Progenitor cell of endocrine pancreas (in vitro differentiated cells): ENCODE data around the gene MAGEB16. TPM values are rescaled to one million over a fixed set of nuclear protein-coding genes. Genes with fewer than 3 reads are reported as not detected.

Experiments
- DNase-seq: peaks from one replicate; pipeline ENCODE4 v3.0.0; 2021; ENCODE audit warnings: low spot score; ENCODE audit not compliant: unreplicated experiment
- H3K27ac Mint-ChIP-seq: 2 replicates; pipeline ENCODE4 v1.8.0; 2021; ENCODE audit warnings: mild to moderate bottlenecking, moderate library complexity, mixed read lengths
- H3K27me3 Mint-ChIP-seq: 2 replicates; pipeline ENCODE4 v1.8.0; 2021; ENCODE audit warnings: mixed read lengths
- H3K36me3 Mint-ChIP-seq: 2 replicates; pipeline ENCODE4 v1.8.0; 2022; ENCODE audit warnings: mixed read lengths; ENCODE audit not compliant: insufficient read depth
- H3K4me1 Mint-ChIP-seq: 2 replicates; pipeline ENCODE4 v1.8.0; 2021; ENCODE audit warnings: low read depth, mixed read lengths
- H3K4me3 Mint-ChIP-seq: 2 replicates; pipeline ENCODE4 v1.8.0; 2021; ENCODE audit warnings: low read depth, mild to moderate bottlenecking, moderate library complexity, mixed read lengths
- H3K9me3 Mint-ChIP-seq: 2 replicates; pipeline ENCODE4 v1.8.0; 2021; ENCODE audit warnings: low read depth, mixed read lengths
- total RNA-seq: library from RNA; stranded (reverse); gene quantifications from 2 replicates; pipeline ENCODE4 v1.2.1, GENCODE V29; 2021
- TF ChIP-seq, protein P1 (sequence below): fragments of 200-600 bp; sonication (generic); IDR thresholded peaks from one replicate; pipeline ENCODE4 v1.5.0; 2021; ENCODE audit warnings: antibody characterized with exemption, mild to moderate bottlenecking; ENCODE audit not compliant: unreplicated experiment

The MAGEB16 gene
- total RNA-seq, 1 donor from 2014 or later = not detected

DNA sequence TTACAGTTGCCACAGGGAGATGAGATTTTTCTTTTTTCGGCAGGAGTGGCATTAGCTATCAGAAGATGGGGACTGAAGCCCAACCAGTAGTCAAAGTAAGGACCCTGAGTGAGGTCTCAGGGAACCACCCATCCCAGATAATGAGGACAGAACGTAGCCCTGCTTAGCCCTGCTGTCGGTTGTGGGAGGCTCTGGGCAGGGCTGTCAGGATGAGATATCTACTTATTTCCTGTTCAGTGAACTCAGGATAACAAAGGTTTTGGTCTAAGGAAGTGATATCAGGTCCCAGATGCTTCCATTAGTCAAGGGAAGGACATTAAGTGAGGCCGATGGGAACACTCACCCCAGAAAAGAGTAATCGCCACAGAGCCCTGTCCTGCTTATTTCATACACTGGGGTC is 2.3 kb downstream of the MAGEB16 start:
- no peak overlapping the region for H3K27ac Mint-ChIP-seq
- no peaks in the 10 kb centered on the region for H3K4me1 Mint-ChIP-seq
- TF ChIP-seq, protein P1, sequence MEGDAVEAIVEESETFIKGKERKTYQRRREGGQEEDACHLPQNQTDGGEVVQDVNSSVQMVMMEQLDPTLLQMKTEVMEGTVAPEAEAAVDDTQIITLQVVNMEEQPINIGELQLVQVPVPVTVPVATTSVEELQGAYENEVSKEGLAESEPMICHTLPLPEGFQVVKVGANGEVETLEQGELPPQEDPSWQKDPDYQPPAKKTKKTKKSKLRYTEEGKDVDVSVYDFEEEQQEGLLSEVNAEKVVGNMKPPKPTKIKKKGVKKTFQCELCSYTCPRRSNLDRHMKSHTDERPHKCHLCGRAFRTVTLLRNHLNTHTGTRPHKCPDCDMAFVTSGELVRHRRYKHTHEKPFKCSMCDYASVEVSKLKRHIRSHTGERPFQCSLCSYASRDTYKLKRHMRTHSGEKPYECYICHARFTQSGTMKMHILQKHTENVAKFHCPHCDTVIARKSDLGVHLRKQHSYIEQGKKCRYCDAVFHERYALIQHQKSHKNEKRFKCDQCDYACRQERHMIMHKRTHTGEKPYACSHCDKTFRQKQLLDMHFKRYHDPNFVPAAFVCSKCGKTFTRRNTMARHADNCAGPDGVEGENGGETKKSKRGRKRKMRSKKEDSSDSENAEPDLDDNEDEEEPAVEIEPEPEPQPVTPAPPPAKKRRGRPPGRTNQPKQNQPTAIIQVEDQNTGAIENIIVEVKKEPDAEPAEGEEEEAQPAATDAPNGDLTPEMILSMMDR = no peak
- H3K4me3 Mint-ChIP-seq = no peak overlapping the region
- H3K27me3 Mint-ChIP-seq = no peaks in the 10 kb centered on the region
- H3K36me3 Mint-ChIP-seq = peaks cover 1% of the 10 kb centered on the region
- H3K9me3 Mint-ChIP-seq = peaks cover 36% of the 10 kb centered on the region
- no peak for DNase-seq

GRCh38 chrX:35809781-35810180 is 11.6 kb downstream of the MAGEB16 start:
- peaks cover 35% of the 10 kb centered on the region for H3K9me3 Mint-ChIP-seq
- no peak overlapping the region for H3K4me3 Mint-ChIP-seq
- peaks cover 1% of the 10 kb centered on the region for H3K36me3 Mint-ChIP-seq
- H3K27me3 Mint-ChIP-seq = no peaks in the 10 kb centered on the region
- H3K4me1 Mint-ChIP-seq = peaks cover 17% of the 10 kb centered on the region
- TF ChIP-seq, protein P1 = no peak
- peak overlapping the region; percentile 96 for H3K27ac Mint-ChIP-seq
- no peak for DNase-seq

GRCh38 chrX:35819241-35819640 is 21.1 kb downstream of the MAGEB16 start:
- Mint-ChIP-seq H3K27ac (no peak overlapping the region), H3K9me3 (peaks cover 25% of the 10 kb centered on the region), H3K27me3 (no peaks in the 10 kb centered on the region), H3K4me3 (no peak overlapping the region), H3K4me1 (peaks cover 8% of the 10 kb centered on the region), H3K36me3 (peaks cover 2% of the 10 kb centered on the region)
- no peak for DNase-seq
- TF ChIP-seq, protein P1 = no peak

- Mint-ChIP-seq H3K27ac (peak overlapping the region; percentile 73), H3K9me3 (peaks cover 32% of the 10 kb centered on the region)
- TF ChIP-seq, protein P1 = no peak
These were observed 28.4 kb downstream of the MAGEB16 start for GRCh38 chrX:35826503-35826902.

DNA sequence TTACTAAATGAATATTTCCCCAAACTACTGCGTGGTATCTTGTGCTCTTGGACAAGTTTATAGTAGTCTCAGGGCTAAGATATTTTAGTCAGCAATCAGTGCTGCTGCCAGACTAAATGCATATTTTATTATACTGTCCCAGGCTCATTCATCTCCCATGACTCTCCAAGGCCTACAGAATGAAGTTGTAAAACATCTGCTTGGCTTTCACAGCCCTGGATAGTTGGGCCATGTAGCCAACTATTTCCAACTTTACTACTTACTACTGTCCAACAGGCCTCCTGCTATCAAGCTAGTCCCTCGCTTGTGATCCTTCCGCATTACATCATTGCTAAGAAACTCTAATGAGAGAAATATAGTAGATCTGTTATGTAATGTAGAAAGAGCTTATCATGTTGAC is 31.4 kb downstream of the MAGEB16 start:
- Mint-ChIP-seq H3K4me3 (no peak overlapping the region), H3K27ac (no peak overlapping the region), H3K27me3 (no peaks in the 10 kb centered on the region), H3K9me3 (peaks cover 26% of the 10 kb centered on the region), H3K36me3 (peaks cover 4% of the 10 kb centered on the region), H3K4me1 (peaks cover 9% of the 10 kb centered on the region)
- TF ChIP-seq, protein P1 = no peak
- no peak for DNase-seq

More at GRCh38 chrX:35826503-35826902, 28.4 kb downstream of the MAGEB16 start:
- Mint-ChIP-seq H3K4me3 (no peak overlapping the region), H3K4me1 (peaks cover 10% of the 10 kb centered on the region), H3K27me3 (no peaks in the 10 kb centered on the region), H3K36me3 (peaks cover 5% of the 10 kb centered on the region)
- no peak for DNase-seq
